Adipose tissue (tissue), 3 donors: ENCODE measurements around the gene RAB5B. TPM values are rescaled to one million over a fixed set of nuclear protein-coding genes. Genes with fewer than 3 reads are reported as not detected.

ENCODE experiments used
- H3K27ac ChIP-seq: one replicate; pipeline ENCODE4 v1.5.1; 2013; ENCODE audit warnings: low read depth, low read length
- WGBS, 3 donors: extraction: QIAGEN DNeasy Blood & Tissue Kit; methylation state at CpG; one replicate each; pipeline ENCODE4 v1.1.7; 2013; 5-methylcytosine and 5-hydroxymethylcytosine counted together
- polyA plus RNA-seq, 3 donors: library from polyadenylated mRNA; stranded (reverse); fragments of 200-250 nt; gene quantifications; one replicate each; pipeline ENCODE4 v1.2.3, GENCODE V29; 2013
- donor health status: healthy with polysubstance abuse.
- donor health status: Bipolar disorder and iron deficiency.
- donor health status: healthy.

The RAB5B gene
- polyA plus RNA-seq, 3 donors = 28.5 to 66.8 (median 47.4) TPM

DNA sequence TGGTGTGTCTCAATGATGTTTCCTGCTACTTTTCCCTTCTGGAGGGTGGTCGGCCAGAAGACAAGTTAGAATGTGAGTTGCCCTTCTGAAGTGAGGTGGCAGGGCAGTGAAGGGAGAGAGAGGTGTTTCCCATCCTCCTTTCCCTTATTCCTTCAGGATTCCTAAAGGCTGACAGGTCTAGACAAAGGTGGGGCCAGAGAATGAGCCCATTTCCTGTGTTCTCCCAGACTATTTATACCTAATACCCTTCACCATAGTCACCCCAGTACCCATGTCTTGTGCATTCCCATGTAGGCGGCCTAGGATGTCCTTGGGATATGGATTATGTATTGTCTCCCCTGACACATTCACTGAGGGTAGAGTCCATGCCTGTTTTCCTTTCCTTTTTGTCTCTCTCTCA is 35.9 kb upstream of the RAB5B start:
- H3K27ac ChIP-seq = no peak overlapping the region
- WGBS, 3 donors = 76 to 84% (median 79%) methylated on average over 2 of the region's 2 CpGs

DNA sequence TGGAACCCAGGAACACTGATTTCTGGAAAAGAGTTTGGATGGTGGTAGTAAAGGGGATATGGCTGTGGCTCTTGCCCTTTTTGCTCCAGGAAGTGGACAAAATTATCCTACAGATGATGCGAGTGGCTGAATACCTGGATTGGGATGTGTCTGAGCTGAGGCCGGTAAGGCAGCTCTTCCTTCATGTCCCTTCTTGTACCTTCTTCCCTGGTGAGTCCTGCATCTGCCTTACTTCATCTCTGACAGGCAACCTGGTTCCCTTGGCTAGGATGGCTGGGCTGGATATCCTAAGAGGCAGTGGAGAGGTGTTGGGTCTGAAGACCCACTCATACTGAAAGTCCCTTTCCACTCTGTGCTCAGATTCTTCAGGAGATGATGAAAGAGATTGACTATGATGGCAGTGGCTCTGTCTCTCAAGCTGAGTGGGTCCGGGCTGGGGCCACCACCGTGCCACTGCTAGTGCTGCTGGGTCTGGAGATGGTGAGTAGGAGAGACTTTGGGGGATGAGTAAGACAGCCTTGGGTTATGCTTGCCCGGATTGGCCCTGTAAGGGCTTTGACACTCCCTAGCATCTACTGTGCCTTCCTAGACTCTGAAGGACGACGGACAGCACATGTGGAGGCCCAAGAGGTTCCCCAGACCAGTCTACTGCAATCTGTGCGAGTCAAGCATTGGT is 34.9 kb upstream of the RAB5B start:
- no peak overlapping the region for H3K27ac ChIP-seq
- 92 to 97% (median 92%) methylated on average over 8 of the region's 8 CpGs for WGBS, 3 donors

DNA sequence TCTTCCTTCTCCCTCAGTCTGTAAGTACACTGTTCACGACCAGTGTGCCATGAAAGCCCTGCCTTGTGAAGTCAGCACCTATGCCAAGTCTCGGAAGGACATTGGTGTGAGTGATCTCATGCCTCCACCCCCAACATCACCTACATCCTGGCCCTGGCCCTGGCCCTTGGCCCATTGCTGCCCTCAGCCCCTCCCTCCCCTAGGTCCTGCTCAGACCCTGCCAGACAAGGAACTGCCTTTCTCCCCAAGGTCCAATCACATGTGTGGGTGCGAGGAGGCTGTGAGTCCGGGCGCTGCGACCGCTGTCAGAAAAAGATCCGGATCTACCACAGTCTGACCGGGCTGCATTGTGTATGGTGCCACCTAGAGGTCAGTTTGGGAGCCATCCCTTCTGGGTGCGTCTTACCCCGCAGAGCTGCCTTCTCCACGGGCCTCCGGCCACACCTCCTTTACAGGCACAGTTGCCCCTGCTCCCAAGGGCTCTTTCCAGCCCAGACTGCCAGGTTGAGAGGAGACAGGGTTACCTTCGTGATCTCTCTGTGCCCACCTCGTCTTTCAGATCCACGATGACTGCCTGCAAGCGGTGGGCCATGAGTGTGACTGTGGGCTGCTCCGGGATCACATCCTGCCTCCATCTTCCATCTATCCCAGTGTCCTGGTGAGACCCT is 33.7 kb upstream of the RAB5B start:
- no peak overlapping the region for H3K27ac ChIP-seq
- 13 to 17% (median 17%) methylated on average over 18 of the region's 18 CpGs for WGBS, 3 donors

DNA sequence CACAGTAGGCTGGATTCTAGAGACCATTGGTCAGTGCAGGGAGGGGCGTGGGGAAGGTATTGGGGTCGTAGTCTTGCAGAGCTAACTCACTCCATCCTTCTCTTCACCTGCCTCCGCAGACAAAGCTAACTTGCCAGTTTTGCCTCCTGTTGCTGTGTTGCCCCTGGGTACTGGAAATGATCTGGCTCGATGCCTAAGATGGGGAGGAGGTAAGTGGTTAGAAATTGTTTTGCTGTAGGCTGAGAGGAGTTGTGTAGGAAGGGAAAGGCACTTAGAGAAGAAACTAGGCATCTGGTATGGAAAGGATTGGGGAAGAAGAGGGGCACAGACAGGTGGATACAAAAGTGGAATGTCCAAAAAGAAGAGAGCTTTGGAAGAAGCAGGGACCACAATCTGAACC is 31.8 kb upstream of the RAB5B start:
- no peak overlapping the region for H3K27ac ChIP-seq
- WGBS, 3 donors = 90 to 94% (median 91%) methylated on average over 4 of the region's 4 CpGs

DNA sequence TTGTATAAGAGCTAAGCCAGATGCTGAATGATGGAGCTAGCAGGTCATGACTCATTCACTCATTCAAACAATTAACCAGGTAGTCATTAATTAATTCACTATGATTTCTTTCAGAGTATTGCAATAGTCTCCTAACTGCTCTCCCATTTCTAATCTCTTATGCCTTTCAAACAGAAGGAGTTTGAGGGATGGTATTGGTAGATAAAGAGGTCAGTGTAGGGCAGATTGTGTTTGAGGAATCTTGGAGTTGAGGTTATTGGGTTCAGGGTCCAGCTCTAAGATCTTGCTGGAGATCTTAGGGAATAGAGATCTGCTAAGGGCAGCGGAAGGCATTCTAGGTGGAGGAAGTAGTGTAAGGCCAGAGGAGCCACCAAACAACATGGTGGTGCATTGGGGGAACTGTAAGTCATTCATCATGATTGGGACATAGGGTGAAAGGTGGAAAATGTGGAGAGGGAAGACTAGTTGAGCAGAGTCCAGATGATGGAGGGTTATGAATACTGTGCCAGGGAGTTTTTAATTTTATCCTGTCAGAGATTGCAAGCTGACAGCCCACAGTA is 31.2 kb upstream of the RAB5B start:
- 93 to 96% (median 95%) methylated on average over 1 of the region's 1 CpG for WGBS, 3 donors
- H3K27ac ChIP-seq = no peak overlapping the region

DNA sequence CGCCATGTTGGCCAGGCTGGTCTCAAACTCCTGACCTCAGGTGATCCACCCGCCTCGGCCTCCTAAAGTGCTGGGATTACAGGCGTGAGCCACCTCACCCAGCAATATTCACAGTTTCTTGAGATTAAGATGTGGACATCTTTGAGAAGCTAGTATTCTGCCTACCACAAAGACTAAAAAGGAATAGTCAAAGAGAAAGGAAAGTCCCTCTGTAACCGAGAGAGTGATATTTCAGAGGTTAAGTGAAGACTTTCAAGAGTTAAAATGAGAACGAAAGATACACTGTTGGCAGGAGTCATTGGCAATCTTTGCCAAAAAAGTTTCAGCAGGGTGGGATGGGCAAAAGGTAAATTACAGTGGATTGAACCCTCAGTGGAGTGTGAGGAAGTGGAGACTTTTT is 27.3 kb upstream of the RAB5B start:
- H3K27ac ChIP-seq = no peak overlapping the region
- 83 to 86% (median 84%) methylated on average over 6 of the region's 6 CpGs for whole genome bisulfite sequencing, 3 donors

DNA sequence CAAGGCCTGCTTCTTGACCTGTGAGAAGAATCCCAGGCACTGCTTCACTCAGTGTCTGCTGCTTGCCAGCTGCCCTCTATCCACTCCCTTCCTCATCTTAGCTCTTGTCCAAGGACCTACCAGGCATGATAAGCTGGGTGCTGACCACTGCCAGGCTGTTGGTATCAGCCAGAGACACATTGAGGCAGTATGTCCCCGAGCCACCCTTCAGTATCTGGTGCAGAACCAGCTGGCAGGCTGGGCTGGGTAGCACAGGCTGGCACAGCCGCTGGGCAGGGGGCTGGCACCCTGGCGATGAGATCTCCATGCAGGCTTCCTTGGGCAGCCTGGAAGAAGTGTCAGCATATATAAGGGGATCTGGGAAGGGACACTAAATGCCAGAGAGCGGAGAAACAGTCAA is 18.5 kb upstream of the RAB5B start:
- 87 to 95% (median 89%) methylated on average over 4 of the region's 4 CpGs for WGBS, 3 donors
- no peak overlapping the region for H3K27ac ChIP-seq

DNA sequence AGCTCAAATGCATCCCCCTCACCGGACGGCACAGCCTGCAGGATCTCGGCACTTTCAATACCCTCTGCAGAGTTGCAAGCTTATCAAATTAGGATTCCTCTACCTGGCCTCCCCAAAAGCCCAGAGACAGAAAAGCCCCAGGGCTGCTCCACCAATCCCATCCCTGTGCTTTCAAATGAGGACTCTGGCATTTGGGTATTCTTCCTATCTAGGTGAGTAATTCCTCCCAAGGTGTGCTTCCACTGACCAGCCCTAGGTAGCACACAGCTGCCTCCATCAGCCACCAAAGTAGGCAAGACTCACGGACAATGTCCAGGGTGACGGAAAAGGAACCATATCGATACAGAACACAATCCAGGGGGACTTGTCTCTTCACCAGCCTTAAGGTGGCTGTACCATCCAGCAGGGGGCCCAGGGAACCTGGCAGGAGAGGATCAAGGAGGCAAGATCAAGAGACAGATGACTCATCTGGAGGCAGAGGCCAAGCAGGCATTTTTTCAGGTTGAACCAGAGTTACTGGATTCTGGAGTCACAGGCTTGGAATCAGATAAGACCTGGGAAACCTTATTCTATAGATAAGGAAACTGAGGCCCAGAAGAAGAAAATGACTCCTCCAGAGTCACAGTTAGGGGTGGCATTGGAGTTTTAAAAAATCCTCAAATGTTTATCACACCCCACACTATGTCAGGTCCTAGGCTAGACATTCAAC is 17.9 kb upstream of the RAB5B start:
- no peak overlapping the region for H3K27ac ChIP-seq
- WGBS, 3 donors = 86 to 90% (median 89%) methylated on average over 6 of the region's 6 CpGs

DNA sequence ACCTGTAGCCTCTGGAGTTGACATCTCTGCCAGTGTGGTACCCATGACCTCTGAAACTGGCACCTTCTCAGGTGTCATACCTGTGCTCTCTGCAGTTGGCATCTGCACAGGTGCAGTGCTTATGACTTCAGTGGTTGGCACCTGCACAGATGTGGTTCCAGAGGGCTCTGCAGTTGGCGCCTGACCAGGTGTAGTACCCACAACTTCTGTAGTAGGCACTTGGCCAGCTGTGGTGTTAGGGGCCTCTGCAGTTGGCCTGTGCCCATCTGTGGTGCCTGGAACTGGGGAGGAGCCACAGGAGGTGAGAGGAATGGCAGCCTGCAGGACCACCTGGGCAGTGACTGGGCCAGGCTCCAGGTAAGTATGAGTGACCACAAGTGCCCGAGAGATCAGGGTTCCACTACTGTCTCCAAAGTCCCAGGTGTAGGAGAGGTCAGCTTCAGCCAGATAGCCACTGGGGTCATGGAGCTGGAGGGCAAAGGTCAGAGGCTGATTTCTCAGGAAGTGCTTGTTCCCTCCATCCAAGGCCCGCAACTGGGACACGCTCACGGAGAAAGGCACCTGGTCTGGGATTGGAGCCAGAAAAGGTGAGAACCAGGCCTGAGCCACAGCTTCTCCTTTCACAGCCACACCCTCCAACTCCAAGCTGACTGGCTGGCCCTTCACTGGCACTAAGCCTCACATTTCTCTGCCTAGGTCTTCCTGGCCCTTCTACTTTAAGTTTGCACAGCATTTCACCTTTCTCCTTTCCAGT is 16.6 kb upstream of the RAB5B start:
- H3K27ac ChIP-seq = no peak overlapping the region
- 35 to 87% (median 84%) methylated on average over 5 of the region's 5 CpGs for WGBS, 3 donors

DNA sequence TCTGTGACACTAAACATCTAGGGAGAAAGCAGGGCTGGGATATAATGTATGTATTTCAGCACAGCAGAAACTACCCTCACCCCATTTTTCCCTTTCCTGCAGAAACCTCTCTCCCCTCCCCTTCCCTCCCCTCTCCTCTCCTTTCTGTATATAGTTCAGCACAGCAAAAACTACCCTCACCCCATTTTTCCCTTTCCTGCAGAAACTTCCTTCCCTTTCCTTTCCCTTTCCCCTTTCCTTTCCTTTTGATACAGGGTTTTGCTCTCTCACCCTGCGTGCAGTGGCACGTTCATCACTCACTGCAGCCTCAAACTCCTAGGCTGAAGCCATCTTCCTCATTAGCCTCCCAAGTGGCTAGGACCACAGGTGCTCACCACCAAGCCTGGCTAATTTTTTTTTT is 10.1 kb upstream of the RAB5B start:
- 85 to 91% (median 85%) methylated on average over 2 of the region's 2 CpGs for WGBS, 3 donors
- no peak overlapping the region for H3K27ac ChIP-seq

DNA sequence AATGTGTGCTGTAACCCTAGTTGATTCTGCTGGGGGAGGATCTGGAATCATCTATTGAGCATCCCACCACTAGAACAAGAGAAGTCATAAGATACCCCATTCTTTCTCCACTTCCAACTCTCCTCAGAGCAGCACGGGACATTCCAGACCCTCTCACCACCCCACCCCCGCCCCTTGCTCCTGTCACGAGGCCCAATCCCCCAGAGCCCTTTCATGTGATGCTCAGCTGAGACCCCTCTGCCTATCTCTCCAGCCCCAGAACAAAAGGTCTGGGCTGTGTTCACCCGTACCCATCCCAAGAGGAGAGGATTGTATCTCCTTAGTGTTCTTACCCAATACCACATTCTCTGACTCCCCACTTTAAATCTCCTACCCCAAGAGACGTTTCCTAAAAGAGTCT is 8.6 kb upstream of the RAB5B start:
- no peak overlapping the region for H3K27ac ChIP-seq

DNA sequence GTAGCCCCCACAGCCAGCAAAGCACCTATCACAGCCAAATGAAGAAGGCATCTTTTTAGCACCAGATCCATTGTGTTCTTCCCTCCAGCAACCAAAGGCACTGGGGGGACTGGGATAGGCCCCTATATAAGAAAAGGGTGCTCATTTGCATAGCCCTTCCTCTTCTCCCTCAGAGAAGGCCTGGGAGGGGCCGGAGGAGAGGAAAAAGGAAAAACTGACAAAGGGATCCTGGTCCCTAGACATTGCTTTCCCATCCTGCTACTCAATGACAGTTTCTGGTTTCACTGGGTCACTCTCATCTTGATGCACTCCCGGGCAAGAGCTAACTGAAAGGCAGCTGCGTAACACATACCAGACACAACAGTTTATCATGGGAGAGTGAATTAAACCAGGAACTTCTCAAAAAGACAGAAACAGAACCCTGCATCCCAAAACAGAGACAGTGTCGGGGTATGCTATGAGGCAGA is 7.9 kb upstream of the RAB5B start, which contains the start of gene PMEL:
PMEL (minus strand) TSS at position 102 of the 467 bp plus-strand sequence; CDS start at position 71, 31 bp downstream.
- 2 to 13% (median 7%) methylated on average over 4 of the region's 4 CpGs for WGBS, 3 donors
- H3K27ac ChIP-seq = no peak within 1 kb of the TSS

More for the DNA sequence above, 8.6 kb upstream of the RAB5B start:
- WGBS, 3 donors = 74 to 80% (median 76%) methylated on average over 5 of the region's 5 CpGs

DNA sequence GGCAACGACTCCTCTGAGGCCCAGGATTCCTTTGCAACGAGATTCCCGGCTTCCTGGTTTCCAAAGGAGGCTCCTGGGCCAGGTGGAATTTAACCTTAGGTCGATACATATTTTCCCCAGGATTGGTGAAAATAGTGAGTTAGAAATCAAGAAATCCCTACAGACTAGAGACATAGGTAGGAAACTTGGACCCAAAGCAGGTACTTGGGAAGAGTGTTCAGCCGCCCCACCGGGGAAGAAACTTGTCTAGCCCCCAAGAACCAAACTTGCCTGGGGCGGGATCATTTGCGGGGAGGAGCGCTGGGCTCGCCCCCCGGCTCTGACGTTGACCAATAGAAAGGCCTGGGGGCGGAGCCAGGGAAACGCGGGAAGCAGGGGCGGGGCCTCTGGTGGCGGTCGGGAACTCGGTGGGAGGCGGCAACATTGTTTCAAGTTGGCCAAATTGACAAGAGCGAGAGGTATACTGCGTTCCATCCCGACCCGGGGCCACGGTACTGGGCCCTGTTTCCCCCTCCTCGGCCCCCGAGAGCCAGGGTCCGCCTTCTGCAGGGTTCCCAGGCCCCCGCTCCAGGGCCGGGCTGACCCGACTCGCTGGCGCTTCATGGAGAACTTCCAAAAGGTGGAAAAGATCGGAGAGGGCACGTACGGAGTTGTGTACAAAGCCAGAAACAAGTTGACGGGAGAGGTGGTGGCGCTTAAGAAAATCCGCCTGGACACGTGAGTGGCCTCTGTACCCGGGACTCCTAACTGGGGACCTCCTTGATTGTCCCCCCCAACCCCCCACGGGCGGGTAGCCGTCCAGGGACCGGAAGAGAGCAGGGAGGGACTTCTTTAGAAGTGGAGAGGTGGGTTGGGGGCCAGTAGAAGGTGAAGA is 7.2 kb upstream of the RAB5B start, which contains the start of gene CDK2:
CDK2 (plus strand) TSS at position 423 of the 874 bp plus-strand sequence; CDS start at position 602, 179 bp downstream.
- no peak within 1 kb of the TSS for H3K27ac ChIP-seq
- WGBS, 3 donors = 0 to 1% (median 0%) methylated on average over 45 of the region's 45 CpGs

DNA sequence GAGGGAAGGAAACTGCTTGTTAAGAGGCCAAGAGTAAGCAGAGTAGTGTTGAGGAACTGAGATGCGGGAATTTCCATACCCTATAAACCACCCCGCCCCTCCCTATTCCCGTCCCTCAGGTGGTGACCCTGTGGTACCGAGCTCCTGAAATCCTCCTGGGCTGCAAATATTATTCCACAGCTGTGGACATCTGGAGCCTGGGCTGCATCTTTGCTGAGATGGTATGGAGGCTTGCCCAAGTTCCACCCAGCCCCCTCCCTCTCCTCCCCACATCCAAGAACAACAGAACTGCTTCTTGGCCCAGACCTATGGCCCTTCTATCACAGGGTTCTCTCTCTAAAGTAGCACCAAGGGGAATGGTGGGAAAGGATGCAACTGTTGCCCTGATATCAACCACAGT is 4.5 kb upstream of the RAB5B start:
- WGBS, 3 donors = 89 to 90% (median 89%) methylated on average over 4 of the region's 4 CpGs

DNA sequence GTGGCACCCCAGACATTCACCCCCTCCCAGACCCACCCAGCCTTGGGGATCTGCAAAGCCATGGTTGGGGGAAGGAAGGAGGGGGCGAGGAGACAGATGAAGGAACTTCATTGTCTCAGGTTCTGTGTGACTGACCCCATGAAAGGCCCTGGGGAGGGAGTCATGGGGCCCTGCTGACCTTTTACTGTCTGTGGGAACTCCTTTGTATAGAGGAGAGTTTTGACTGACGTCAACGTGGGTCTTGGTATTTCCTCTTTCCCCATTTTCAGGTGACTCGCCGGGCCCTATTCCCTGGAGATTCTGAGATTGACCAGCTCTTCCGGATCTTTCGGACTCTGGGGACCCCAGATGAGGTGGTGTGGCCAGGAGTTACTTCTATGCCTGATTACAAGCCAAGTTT is 3.1 kb upstream of the RAB5B start:
- 80 to 94% (median 85%) methylated on average over 7 of the region's 7 CpGs for WGBS, 3 donors
- no peak overlapping the region for H3K27ac ChIP-seq

More for the DNA sequence above, 4.5 kb upstream of the RAB5B start:
- H3K27ac ChIP-seq = no peak overlapping the region

DNA sequence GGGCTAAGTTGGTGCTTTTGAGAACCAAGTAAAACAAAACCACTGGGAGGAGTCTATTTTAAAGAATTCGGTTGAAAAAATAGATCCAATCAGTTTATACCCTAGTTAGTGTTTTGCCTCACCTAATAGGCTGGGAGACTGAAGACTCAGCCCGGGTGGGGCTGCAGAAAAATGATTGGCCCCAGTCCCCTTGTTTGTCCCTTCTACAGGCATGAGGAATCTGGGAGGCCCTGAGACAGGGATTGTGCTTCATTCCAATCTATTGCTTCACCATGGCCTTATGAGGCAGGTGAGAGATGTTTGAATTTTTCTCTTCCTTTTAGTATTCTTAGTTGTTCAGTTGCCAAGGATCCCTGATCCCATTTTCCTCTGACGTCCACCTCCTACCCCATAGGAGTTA is 1.8 kb upstream of the RAB5B start:
- H3K27ac ChIP-seq = no peak overlapping the region
- 58 to 66% (median 59%) methylated on average over 3 of the region's 3 CpGs for WGBS, 3 donors

DNA sequence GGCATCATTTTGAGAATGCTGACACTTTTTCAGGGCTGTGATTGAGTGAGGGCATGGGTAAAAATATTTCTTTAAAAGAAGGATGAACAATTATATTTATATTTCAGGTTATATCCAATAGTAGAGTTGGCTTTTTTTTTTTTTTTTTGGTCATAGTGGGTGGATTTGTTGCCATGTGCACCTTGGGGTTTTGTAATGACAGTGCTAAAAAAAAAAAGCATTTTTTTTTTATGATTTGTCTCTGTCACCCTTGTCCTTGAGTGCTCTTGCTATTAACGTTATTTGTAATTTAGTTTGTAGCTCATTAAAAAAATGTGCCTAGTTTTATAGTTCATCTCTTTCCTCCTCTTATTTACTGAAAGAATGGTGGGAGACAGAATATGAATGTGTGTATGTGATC is 1.4 kb upstream of the RAB5B start:
- 20 to 38% (median 27%) methylated on average over 1 of the region's 1 CpG for WGBS, 3 donors
- no peak overlapping the region for H3K27ac ChIP-seq
